ENCODE measurements around the gene ZNF521. TPM values are rescaled to one million over a fixed set of nuclear protein-coding genes. Genes with fewer than 3 reads are reported as not detected.

ZNF521 gene
- total and polyA plus RNA-seq, 2 of the 13 experiments (the other 11 are each of a cell fraction or from before 2014, with no cell fraction given): 0.02 TPM; not detected in 1

- Histone ChIP-seq H3K9ac (ENCODE audit: insufficient read depth, low read depth, low read length) (no peak overlapping the region), H3K4me3 (replicated peaks in 1 of 3; ENCODE audit: insufficient read depth in 1 of 3, low read depth in 2 of 3, low read length in 3 of 3) (no peak overlapping the region), H3K4me1 (ENCODE audit: insufficient read depth, low read length) (no peaks in the 10 kb centered on the region), H3K27ac (ENCODE audit: extremely low read length, insufficient read depth, low read length) (no peak overlapping the region), H2AFZ (ENCODE audit: low read length) (no peak overlapping the region), H3K79me2 (ENCODE audit: insufficient read depth, low read length) (no peaks in the 10 kb centered on the region), H3K27me3 (ENCODE audit: control insufficient read depth in 1 of 2, insufficient read depth in 2 of 2, low read length in 2 of 2) (no peaks in the 10 kb centered on the region), H3K4me2 (ENCODE audit: low read depth, low read length) (no peak overlapping the region), H3K9me3 (ENCODE audit: low read length) (no peaks in the 10 kb centered on the region), H4K20me1 (ENCODE audit: insufficient read depth, low read length) (no peaks in the 10 kb centered on the region), H3K36me3 (replicated peaks in 1 of 2; ENCODE audit: control insufficient read depth in 1 of 2, insufficient read depth in 2 of 2, low read length in 2 of 2) (no peaks in the 10 kb centered on the region)
- DNase-seq (ENCODE audit: low spot score): no peak
- BruUV-seq (replicated peaks): no TSS peak
- intact Hi-C loops (cut with micrococcal nuclease; ENCODE audit: unreplicated experiment) (no loop called here), in situ Hi-C loops (cut with HindIII; ENCODE audit: extremely low pct_ligation_motif_present, low pct_unique_long_range_greater_than_20kb) (no loop called here)
- WGBS (ENCODE audit: low lambda C conversion rate): 3% methylated on average over 2 of the region's 2 CpGs
- CTCF ChIA-PET (ENCODE audit: low intra/inter-chr PET ratio, low total read pairs): no interaction called here
- no peak for ATAC-seq
- TF ChIP-seq CBX2 (IDR thresholded peaks at IDR 0.05; ENCODE audit: low read depth, low read length): no peak
- no peak for TF ChIP-seq CBX2 (CRISPR knock-in tag; IDR thresholded peaks at IDR 0.05; ENCODE audit: low read depth)
- no peak for TF ChIP-seq ZNF354B (CRISPR knock-in tag; IDR thresholded peaks at IDR 0.05)
- no peak for TF ChIP-seq FOXA1 (IDR thresholded peaks at IDR 0.05)
- no peak for TF ChIP-seq FOXA1 (CRISPR knock-in tag; IDR thresholded peaks at IDR 0.05)
- no peak for TF ChIP-seq ZNF224 (CRISPR knock-in tag; IDR thresholded peaks at IDR 0.05)
- POLR2A ChIA-PET: no interaction called here
- FAIRE-seq: no peak
These were observed 21.6 kb upstream of the ZNF521 start for GRCh38 chr18:25373432-25374179.

- Histone ChIP-seq H3K9ac (ENCODE audit: insufficient read depth, low read depth, low read length) (no peak overlapping the region), H4K20me1 (ENCODE audit: insufficient read depth, low read length) (no peaks in the 10 kb centered on the region), H2AFZ (ENCODE audit: low read length) (no peak overlapping the region), H3K27ac (ENCODE audit: extremely low read length, insufficient read depth, low read length) (no peak overlapping the region), H3K4me3 (replicated peaks in 1 of 3; ENCODE audit: insufficient read depth in 1 of 3, low read depth in 2 of 3, low read length in 3 of 3) (no peak overlapping the region), H3K9me3 (ENCODE audit: low read length) (no peaks in the 10 kb centered on the region), H3K4me2 (ENCODE audit: low read depth, low read length) (no peak overlapping the region), H3K79me2 (ENCODE audit: insufficient read depth, low read length) (no peaks in the 10 kb centered on the region), H3K4me1 (ENCODE audit: insufficient read depth, low read length) (no peaks in the 10 kb centered on the region), H3K36me3 (replicated peaks in 1 of 2; ENCODE audit: control insufficient read depth in 1 of 2, insufficient read depth in 2 of 2, low read length in 2 of 2) (no peaks in the 10 kb centered on the region), H3K27me3 (ENCODE audit: control insufficient read depth in 1 of 2, insufficient read depth in 2 of 2, low read length in 2 of 2) (no peaks in the 10 kb centered on the region)
- ATAC-seq (no peak), FAIRE-seq (no peak), DNase-seq (ENCODE audit: low spot score) (no peak)
- TF ChIP-seq TOE1 (CRISPR knock-in tag; IDR thresholded peaks at IDR 0.05) (no peak), RFX1 (IDR thresholded peaks at IDR 0.05) (no peak), NR3C1 (CRISPR knock-in tag; IDR thresholded peaks at IDR 0.05) (no peak)
- ChIA-PET CTCF (ENCODE audit: low intra/inter-chr PET ratio, low total read pairs) (no interaction called here), POLR2A (no interaction called here)
- WGBS (ENCODE audit: low lambda C conversion rate): 30% methylated on average over 5 of the region's 5 CpGs
- no TSS peak for BruUV-seq (replicated peaks)
- intact Hi-C loops (cut with micrococcal nuclease; ENCODE audit: unreplicated experiment): no loop called here
- in situ Hi-C loops (cut with HindIII; ENCODE audit: extremely low pct_ligation_motif_present, low pct_unique_long_range_greater_than_20kb): no loop called here
These were observed 18.4 kb upstream of the ZNF521 start for GRCh38 chr18:25370391-25370790.
